ENCODE results near the gene BCAN. TPM values are rescaled to one million over a fixed set of nuclear protein-coding genes. Genes with fewer than 3 reads are reported as not detected.

The BCAN gene
- total and polyA plus RNA-seq, 2 experiments from 2014 or later, result 2.3 to 5.5 TPM

DNA sequence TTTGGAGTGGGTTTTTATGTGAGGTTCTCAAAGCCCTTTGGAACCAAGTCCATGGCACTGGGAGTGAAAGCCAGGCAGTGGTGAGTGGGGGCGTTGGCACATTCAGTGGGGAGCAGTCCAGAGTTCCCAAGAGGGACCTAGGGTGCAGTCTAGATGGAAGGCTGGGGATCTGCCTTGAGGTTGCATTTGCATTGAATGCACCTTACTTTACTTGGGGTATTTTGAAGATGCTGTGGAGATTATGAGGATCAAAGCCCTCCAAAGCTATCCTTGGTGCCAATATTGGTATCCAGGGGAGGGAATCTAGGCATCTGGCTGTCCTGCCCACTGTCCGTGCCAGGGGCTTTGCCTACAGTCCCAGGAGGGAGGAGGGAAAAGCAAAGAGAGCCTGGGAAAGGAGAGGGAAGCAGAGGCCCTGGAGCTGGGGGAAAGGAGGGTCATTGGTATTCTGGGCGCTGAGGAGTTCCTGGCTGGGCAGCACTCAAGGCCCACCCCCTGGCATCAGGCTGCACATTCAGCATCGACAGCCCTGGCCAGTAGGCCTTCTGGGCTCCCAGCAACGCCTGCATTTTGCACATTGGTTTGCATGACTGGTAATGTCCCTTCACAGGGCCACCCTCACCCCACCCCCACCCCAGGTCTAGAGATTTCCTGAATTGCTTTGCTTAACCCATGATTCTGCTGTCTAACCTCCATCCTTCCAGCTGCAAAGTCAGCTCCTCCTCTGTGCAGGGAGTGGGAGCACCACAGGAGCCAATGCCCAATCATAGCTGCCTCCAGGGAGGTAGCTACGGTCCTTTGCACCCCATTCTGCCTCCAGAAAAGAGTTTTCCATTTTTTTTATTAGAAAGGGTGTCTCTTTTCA, 843 bp upstream of the BCAN start:
- DNase-seq (ENCODE audit: low spot score), result no peak
- H3K27me3 Mint-ChIP-seq (ENCODE audit: insufficient read depth, low read depth, poor library complexity), result peaks cover 61% of the 10 kb centered on the region

DNA sequence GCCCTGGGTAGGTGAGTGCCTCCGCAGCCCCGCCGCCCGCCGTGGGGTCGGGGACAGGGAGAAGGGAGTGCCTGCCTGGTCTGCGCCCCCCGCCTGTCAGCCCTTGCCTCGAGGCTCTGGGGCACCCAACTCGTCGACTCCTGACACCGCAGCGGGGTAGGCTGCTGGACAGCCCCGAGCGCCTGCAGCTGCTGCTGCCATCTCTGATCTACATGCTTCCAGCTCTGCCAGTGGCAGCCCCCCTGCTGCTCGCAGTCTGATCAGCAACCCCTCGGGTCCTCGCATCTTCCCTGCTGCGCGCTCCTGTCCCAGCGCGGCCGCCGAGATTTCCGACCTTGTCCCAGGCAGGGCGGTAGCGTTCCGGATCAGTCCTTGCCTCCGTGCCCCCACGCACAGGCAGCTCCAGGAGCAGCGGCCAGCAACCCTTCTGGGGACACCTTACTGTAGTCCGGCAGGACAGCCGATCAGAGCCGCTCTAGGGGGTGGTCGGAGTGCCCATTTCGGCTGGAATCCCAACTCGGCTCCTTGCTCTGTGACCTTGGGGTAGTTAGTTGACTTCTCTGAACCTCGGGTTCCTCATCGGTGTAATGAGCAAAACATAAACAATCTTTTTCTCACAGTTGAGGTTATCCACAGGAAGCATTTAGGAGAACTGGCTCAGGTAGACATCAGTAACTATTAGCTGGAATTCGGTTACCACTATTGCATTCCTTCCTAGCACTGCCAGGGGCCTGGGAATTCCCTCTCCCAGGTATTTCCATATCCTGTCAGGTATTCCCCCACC, 540 bp downstream of the BCAN start:
- peaks cover 12% of the 10 kb centered on the region; the same call in 1 of the 2 replicates for H3F3A ChIP-seq (replicated peaks; ENCODE audit: low read depth)
- TF ChIP-seq, protein P1, sequence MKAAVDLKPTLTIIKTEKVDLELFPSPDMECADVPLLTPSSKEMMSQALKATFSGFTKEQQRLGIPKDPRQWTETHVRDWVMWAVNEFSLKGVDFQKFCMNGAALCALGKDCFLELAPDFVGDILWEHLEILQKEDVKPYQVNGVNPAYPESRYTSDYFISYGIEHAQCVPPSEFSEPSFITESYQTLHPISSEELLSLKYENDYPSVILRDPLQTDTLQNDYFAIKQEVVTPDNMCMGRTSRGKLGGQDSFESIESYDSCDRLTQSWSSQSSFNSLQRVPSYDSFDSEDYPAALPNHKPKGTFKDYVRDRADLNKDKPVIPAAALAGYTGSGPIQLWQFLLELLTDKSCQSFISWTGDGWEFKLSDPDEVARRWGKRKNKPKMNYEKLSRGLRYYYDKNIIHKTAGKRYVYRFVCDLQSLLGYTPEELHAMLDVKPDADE (IDR thresholded peaks at IDR 0.05), result no peak
- TF ChIP-seq, protein P2, sequence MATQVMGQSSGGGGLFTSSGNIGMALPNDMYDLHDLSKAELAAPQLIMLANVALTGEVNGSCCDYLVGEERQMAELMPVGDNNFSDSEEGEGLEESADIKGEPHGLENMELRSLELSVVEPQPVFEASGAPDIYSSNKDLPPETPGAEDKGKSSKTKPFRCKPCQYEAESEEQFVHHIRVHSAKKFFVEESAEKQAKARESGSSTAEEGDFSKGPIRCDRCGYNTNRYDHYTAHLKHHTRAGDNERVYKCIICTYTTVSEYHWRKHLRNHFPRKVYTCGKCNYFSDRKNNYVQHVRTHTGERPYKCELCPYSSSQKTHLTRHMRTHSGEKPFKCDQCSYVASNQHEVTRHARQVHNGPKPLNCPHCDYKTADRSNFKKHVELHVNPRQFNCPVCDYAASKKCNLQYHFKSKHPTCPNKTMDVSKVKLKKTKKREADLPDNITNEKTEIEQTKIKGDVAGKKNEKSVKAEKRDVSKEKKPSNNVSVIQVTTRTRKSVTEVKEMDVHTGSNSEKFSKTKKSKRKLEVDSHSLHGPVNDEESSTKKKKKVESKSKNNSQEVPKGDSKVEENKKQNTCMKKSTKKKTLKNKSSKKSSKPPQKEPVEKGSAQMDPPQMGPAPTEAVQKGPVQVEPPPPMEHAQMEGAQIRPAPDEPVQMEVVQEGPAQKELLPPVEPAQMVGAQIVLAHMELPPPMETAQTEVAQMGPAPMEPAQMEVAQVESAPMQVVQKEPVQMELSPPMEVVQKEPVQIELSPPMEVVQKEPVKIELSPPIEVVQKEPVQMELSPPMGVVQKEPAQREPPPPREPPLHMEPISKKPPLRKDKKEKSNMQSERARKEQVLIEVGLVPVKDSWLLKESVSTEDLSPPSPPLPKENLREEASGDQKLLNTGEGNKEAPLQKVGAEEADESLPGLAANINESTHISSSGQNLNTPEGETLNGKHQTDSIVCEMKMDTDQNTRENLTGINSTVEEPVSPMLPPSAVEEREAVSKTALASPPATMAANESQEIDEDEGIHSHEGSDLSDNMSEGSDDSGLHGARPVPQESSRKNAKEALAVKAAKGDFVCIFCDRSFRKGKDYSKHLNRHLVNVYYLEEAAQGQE (IDR thresholded peaks at IDR 0.05; ENCODE audit: unreplicated experiment), result peak; percentile 39
- TF ChIP-seq NANOG (IDR thresholded peaks at IDR 0.05; ENCODE audit: borderline replicate concordance), result no peak
- peak; percentile 57 for TF ChIP-seq EZH2 (IDR thresholded peaks at IDR 0.05; ENCODE audit: low read depth, unreplicated experiment)
- H3K4me3 ChIP-seq, result peak overlapping the region; percentile 74
- ATAC-seq (peak; percentile 41), DNase-seq (ENCODE audit: low spot score) (peak; percentile 75)
- H3K4me1 ChIP-seq (ENCODE audit: insufficient read depth), result peaks cover 13% of the 10 kb centered on the region
- H3K36me3 ChIP-seq (ENCODE audit: insufficient read depth), result no peaks in the 10 kb centered on the region
- no peak overlapping the region for H3K27ac ChIP-seq (ENCODE audit: low read depth)
- no peaks in the 10 kb centered on the region for H3K9me3 Mint-ChIP-seq
- no peaks in the 10 kb centered on the region for H3K79me2 ChIP-seq (replicated peaks; ENCODE audit: insufficient read depth)
- peak overlapping the region; percentile 72 for H3K4me3 Mint-ChIP-seq
- H3K27me3 ChIP-seq (ENCODE audit: insufficient read depth), result peaks cover 100% of the 10 kb centered on the region
- peak overlapping the region; percentile 91 for H2AFZ ChIP-seq
- H3K4me1 Mint-ChIP-seq, result peaks cover 39% of the 10 kb centered on the region
- H4K20me1 ChIP-seq (replicated peaks; ENCODE audit: insufficient read depth), result peaks cover 3% of the 10 kb centered on the region; the same call in 1 of the 2 replicates
- peak overlapping the region; percentile 95 for H3K4me2 ChIP-seq
- H3K9me2 ChIP-seq (ENCODE audit: insufficient read depth), result no peaks in the 10 kb centered on the region
- peaks cover 66% of the 10 kb centered on the region for H3K27me3 Mint-ChIP-seq (ENCODE audit: insufficient read depth, low read depth, poor library complexity)
- H3K36me3 Mint-ChIP-seq (ENCODE audit: low read depth), result no peaks in the 10 kb centered on the region; the same call in 2 of the 3 replicates
- H3K27ac Mint-ChIP-seq, result no peak overlapping the region

More for the DNA sequence above, 843 bp upstream of the BCAN start:
- Histone ChIP-seq H3K36me3 (ENCODE audit: insufficient read depth) (no peaks in the 10 kb centered on the region), H4K20me1 (replicated peaks; ENCODE audit: insufficient read depth) (peaks cover under 1% of the 10 kb centered on the region; the same call in 1 of the 2 replicates), H3K27ac (ENCODE audit: low read depth) (no peak overlapping the region), H3K4me3 (peak overlapping the region; percentile 74), H3F3A (replicated peaks; ENCODE audit: low read depth) (peaks cover 12% of the 10 kb centered on the region; the same call in 1 of the 2 replicates), H2AFZ (peak overlapping the region; percentile 91), H3K27me3 (ENCODE audit: insufficient read depth) (peaks cover 91% of the 10 kb centered on the region), H3K4me1 (ENCODE audit: insufficient read depth) (peaks cover 13% of the 10 kb centered on the region), H3K4me2 (peak overlapping the region; percentile 95), H3K79me2 (replicated peaks; ENCODE audit: insufficient read depth) (no peaks in the 10 kb centered on the region), H3K9me2 (ENCODE audit: insufficient read depth) (no peaks in the 10 kb centered on the region)
- H3K36me3 Mint-ChIP-seq (ENCODE audit: low read depth), result no peaks in the 10 kb centered on the region; the same call in 2 of the 3 replicates
- peaks cover 38% of the 10 kb centered on the region for H3K4me1 Mint-ChIP-seq
- TF ChIP-seq, protein P1 (IDR thresholded peaks at IDR 0.05), result no peak
- TF ChIP-seq EZH2 (IDR thresholded peaks at IDR 0.05; ENCODE audit: low read depth, unreplicated experiment), result peak; percentile 62
- no peak for ATAC-seq
- peak overlapping the region; percentile 72 for H3K4me3 Mint-ChIP-seq
- H3K9me3 Mint-ChIP-seq, result no peaks in the 10 kb centered on the region
- no peak overlapping the region for H3K27ac Mint-ChIP-seq

Measured in GM23338 (cell line).